ENCODE measurements around the gene GCC2. TPM values are rescaled to one million over a fixed set of nuclear protein-coding genes. Genes with fewer than 3 reads are reported as not detected.
A peak's percentile ranks its signal among the peaks of the same experiment; 100 is the strongest.

GCC2 gene
- total RNA-seq, 1 donor from 2014 or later: 24.7 TPM

DNA sequence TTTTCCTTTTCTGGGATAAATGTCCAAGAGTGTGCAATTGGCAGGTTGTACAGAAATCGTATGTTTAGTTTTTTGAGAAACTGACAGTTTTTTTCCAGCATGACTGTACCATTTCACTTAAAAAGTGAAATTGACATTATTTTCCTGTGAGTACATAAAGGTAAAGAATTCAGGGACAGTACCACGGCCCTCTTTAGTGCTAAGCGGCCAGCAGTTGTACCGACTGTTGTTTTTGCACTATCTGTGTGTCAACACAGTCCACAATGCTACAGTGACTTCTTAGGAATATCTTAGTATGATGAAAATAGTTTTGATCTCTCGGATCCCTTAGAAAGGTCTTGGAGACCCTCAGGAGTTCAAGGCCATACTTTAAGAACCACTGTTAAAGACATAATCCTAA, 87.9 kb downstream of the GCC2 start:
- no peaks in the 10 kb centered on the region for H3K27me3 ChIP-seq (ENCODE audit: control insufficient read depth, insufficient read depth, low read length)
- peak overlapping the region; percentile 23 for H3K4me3 ChIP-seq (ENCODE audit: low read depth, low read length)
- DNase-seq (ENCODE audit: low read depth): no peak
- TF ChIP-seq, protein P1, sequence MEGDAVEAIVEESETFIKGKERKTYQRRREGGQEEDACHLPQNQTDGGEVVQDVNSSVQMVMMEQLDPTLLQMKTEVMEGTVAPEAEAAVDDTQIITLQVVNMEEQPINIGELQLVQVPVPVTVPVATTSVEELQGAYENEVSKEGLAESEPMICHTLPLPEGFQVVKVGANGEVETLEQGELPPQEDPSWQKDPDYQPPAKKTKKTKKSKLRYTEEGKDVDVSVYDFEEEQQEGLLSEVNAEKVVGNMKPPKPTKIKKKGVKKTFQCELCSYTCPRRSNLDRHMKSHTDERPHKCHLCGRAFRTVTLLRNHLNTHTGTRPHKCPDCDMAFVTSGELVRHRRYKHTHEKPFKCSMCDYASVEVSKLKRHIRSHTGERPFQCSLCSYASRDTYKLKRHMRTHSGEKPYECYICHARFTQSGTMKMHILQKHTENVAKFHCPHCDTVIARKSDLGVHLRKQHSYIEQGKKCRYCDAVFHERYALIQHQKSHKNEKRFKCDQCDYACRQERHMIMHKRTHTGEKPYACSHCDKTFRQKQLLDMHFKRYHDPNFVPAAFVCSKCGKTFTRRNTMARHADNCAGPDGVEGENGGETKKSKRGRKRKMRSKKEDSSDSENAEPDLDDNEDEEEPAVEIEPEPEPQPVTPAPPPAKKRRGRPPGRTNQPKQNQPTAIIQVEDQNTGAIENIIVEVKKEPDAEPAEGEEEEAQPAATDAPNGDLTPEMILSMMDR (IDR thresholded peaks at IDR 0.05; ENCODE audit: insufficient read depth, low read length, poor library complexity, severe bottlenecking): no peak
- no peaks in the 10 kb centered on the region for H3K36me3 ChIP-seq (ENCODE audit: control insufficient read depth, insufficient read depth, low read length)

DNA sequence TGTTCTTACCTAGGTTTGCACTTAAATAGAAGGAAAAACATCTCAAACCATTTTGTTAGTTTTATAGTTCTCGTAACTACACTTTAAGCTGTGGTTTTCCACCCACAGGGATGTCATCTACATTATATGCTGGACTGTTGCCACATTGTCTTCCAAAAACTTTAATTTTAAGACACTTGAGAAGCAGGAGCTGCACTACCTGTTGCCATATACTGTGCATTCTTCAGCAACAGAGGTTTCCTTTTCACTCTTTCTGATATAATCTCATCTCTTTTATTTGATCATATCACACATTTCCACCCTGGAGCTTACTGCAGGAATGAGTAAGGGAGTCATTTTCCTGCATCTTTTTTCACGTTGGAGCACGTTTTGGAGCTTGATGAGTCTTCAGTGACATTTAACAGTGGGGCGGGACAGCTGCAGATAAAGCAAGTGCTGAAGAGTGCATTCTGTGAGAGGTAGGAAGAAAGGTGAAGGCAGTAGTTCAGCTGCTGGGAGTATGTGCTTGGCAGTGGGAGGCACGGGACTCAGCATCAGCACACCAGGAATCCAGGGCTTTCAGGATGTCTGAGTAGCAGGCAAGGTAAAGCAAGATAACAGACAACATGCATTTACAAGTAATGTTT, 89.1 kb downstream of the GCC2 start:
- TF ChIP-seq, protein P1 (IDR thresholded peaks at IDR 0.05; ENCODE audit: insufficient read depth, low read length, poor library complexity, severe bottlenecking): no peak
- H3K27me3 ChIP-seq (ENCODE audit: control insufficient read depth, insufficient read depth, low read length): no peaks in the 10 kb centered on the region
- no peaks in the 10 kb centered on the region for H3K36me3 ChIP-seq (ENCODE audit: control insufficient read depth, insufficient read depth, low read length)
- no peak overlapping the region for H3K4me3 ChIP-seq (ENCODE audit: low read depth, low read length)
- DNase-seq (ENCODE audit: low read depth): no peak

DNA sequence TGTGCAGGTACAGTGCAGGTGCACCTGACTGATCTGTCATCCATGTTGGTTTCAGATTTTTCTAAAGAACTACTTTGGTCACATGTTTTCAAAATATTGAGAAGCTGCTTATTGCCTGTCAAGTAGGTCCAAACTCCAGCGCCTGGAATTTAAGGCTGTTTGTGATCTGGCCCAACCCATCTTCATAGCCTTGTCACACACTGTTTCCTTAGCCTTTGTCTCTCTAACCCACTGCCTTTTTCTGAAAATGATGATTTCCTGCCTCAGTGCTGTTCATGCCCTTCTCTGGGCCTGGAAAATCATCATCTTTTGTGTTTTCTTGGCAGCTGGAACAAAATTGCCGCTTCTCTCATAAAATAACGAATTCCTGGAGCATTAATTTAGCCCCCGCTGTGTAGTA, 92.4 kb downstream of the GCC2 start:
- Histone ChIP-seq H3K36me3 (ENCODE audit: control insufficient read depth, insufficient read depth, low read length) (no peaks in the 10 kb centered on the region), H3K4me3 (ENCODE audit: low read depth, low read length) (no peak overlapping the region), H3K27me3 (ENCODE audit: control insufficient read depth, insufficient read depth, low read length) (no peaks in the 10 kb centered on the region)
- TF ChIP-seq, protein P1 (IDR thresholded peaks at IDR 0.05; ENCODE audit: insufficient read depth, low read length, poor library complexity, severe bottlenecking): no peak
- DNase-seq (ENCODE audit: low read depth): no peak

DNA sequence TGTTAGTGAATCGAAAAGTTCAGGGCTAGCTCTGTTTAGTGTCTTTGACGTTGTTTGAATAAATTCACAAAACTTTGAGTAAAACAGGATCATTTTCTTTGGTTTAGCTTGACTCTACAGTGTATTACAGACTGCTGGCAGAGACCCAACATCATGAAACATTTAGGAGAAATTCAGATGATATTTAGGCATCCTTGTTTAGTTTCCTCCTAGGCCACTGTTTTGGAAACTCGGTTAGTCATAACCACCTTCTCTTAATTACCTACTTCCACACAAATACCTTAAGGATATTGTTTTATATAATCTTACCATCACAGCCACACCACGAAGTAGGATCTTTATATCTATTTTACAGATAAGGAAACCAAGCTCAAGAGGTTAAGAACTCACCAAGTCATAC, 93.1 kb downstream of the GCC2 start:
- TF ChIP-seq, protein P1 (IDR thresholded peaks at IDR 0.05; ENCODE audit: insufficient read depth, low read length, poor library complexity, severe bottlenecking): no peak
- Histone ChIP-seq H3K27me3 (ENCODE audit: control insufficient read depth, insufficient read depth, low read length) (no peaks in the 10 kb centered on the region), H3K4me3 (ENCODE audit: low read depth, low read length) (no peak overlapping the region), H3K36me3 (ENCODE audit: control insufficient read depth, insufficient read depth, low read length) (no peaks in the 10 kb centered on the region)
- no peak for DNase-seq (ENCODE audit: low read depth)

DNA sequence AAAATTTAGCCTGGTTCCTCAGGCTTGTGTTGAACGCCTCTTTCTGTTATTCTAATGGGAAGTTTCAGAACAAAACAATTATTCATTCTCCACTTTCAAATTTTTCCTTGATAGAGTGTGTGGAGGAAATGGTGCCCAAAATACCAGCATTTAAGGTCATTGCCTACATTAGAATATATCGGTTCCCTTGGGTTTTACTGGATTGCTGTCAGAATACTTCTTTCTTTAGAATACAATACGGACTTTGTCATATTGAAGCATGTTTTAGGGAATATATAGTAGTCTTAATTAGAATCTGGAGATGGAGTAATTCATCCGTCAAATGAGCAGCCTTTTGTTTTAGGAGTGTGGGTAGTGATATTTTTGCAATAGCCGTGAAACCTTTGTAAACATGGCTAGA, 98.6 kb downstream of the GCC2 start:
- H3K27me3 ChIP-seq (ENCODE audit: control insufficient read depth, insufficient read depth, low read length): no peaks in the 10 kb centered on the region
- TF ChIP-seq, protein P1 (IDR thresholded peaks at IDR 0.05; ENCODE audit: insufficient read depth, low read length, poor library complexity, severe bottlenecking): no peak
- no peak overlapping the region for H3K4me3 ChIP-seq (ENCODE audit: low read depth, low read length)
- DNase-seq (ENCODE audit: low read depth): no peak
- no peaks in the 10 kb centered on the region for H3K36me3 ChIP-seq (ENCODE audit: control insufficient read depth, insufficient read depth, low read length)
